ENCODE results near the gene CDCA3. TPM values are rescaled to one million over a fixed set of nuclear protein-coding genes. Genes with fewer than 3 reads are reported as not detected.
"Not testable (repeated sequence)": the region's sequence is repeated elsewhere in the genome, so short reads cannot be mapped to it uniquely, and the experiment has no call there.

CDCA3 gene
- total and polyA plus RNA-seq, 2 donors (not counting 1 experiment from before 2014, with no cell fraction given), result 1.6 to 2.3 TPM

DNA sequence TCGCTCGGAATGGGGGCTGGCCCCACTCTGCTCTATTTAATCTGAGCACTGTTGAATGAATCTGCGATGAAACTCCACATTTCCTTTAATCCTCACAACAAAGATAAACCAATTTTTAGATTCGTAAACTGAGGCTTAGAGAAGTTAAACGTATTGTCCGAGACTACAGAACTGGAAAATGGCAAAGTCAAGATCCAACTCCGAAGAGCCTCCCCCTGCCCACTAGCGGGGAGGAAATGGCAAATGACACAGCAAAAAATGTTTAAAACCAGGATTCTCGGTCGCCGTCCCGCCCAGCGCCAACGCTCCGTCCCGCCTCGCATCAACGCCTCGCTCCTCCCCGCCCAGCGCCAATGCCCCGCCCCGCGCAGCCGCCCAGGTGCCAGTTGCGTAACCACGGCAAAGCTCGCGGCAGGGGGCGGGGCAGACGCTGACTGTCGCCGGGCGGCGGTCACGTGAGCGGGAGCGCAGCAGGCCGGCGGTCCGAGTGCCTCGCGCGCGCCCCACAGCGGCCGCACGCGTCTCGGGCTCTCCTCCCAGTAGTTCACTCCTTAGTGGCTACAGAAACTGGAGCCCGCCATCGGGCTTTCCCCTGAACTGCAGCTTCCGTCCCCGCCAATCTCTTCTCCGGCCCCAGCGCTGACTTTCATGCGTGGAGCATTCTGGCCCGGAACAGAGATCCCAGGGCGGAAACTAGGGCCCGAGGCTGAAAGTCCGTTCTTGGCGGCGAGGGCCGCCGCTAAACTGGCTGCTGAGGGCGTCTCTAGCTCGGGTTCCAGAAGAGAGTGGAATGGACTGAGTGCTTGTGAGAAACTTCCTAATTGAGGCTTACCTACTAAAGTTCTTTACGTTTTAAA, 39.9 kb upstream of the CDCA3 start:
- Histone ChIP-seq H3K27me3 (replicated peaks in 1 of 4; ENCODE audit: control extremely low read depth in 1 of 4, control insufficient read depth in 3 of 4, insufficient read depth in 4 of 4, low read length in 3 of 4) (no peaks in the 10 kb centered on the region), H3K4me2 (replicated peaks; ENCODE audit: low read depth, low read length, poor library complexity, severe bottlenecking) (peak overlapping the region; percentile 75), H3K4me3 (ENCODE audit: control extremely low read depth in 1 of 5, extremely low read depth in 1 of 5, insufficient read depth in 1 of 5, low read depth in 2 of 5, low read length in 4 of 5) (peak overlapping the region; percentile 61 to 79 (median 76)), H3K36me3 (replicated peaks in 1 of 2; ENCODE audit: control extremely low read depth in 1 of 2, control insufficient read depth in 1 of 2, extremely low read depth in 1 of 2, insufficient read depth in 2 of 2, low read length in 1 of 2) (no peaks in the 10 kb centered on the region), H3K9ac (ENCODE audit: low read length) (peak overlapping the region; percentile 68), H4K20me1 (ENCODE audit: control insufficient read depth, insufficient read depth, low read length, poor library complexity, severe bottlenecking) (no peaks in the 10 kb centered on the region), H2AFZ (ENCODE audit: insufficient read depth, low read depth, low read length, poor library complexity, severe bottlenecking) (peak overlapping the region; percentile 79), H3K27ac (ENCODE audit: low read length in 2 of 2) (peak overlapping the region; percentile 93 to 94), H3K4me1 (ENCODE audit: control insufficient read depth in 2 of 2, insufficient read depth in 2 of 2, low read length in 2 of 2) (peaks cover 9 to 13% of the 10 kb centered on the region in 2 donors), H3K9me3 (ENCODE audit: control extremely low read depth in 1 of 3, control insufficient read depth in 2 of 3, insufficient read depth in 1 of 3, low read length in 2 of 3) (no peaks in the 10 kb centered on the region), H3K79me2 (ENCODE audit: control insufficient read depth, insufficient read depth, low read length) (peaks cover 4% of the 10 kb centered on the region)
- DNase-seq (peak; percentile 98), ATAC-seq (ENCODE audit: low read depth) (peak; percentile 95)
- WGBS (ENCODE audit: insufficient coverage), result 2% methylated on average over 62 of the region's 68 CpGs
- TF ChIP-seq EZH2 (IDR thresholded peaks at IDR 0.05; ENCODE audit: borderline replicate concordance, insufficient read depth, low read depth, low read length, poor library complexity, severe bottlenecking), result no peak
- TF ChIP-seq, protein P1, sequence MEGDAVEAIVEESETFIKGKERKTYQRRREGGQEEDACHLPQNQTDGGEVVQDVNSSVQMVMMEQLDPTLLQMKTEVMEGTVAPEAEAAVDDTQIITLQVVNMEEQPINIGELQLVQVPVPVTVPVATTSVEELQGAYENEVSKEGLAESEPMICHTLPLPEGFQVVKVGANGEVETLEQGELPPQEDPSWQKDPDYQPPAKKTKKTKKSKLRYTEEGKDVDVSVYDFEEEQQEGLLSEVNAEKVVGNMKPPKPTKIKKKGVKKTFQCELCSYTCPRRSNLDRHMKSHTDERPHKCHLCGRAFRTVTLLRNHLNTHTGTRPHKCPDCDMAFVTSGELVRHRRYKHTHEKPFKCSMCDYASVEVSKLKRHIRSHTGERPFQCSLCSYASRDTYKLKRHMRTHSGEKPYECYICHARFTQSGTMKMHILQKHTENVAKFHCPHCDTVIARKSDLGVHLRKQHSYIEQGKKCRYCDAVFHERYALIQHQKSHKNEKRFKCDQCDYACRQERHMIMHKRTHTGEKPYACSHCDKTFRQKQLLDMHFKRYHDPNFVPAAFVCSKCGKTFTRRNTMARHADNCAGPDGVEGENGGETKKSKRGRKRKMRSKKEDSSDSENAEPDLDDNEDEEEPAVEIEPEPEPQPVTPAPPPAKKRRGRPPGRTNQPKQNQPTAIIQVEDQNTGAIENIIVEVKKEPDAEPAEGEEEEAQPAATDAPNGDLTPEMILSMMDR (IDR thresholded peaks at IDR 0.05), result peak; percentile 90
- H3K9me3 Mint-ChIP-seq (ENCODE audit: insufficient read depth), result no peaks in the 10 kb centered on the region
- intact Hi-C loops (cut with micrococcal nuclease), result loop anchor here (1.0 kb wide), 8 partner anchors 13 to 138 kb away; partner anchors contain the start of genes EMG1, LPCAT3, LRRC23 and MLF2
- H3K27ac Mint-ChIP-seq, result peak overlapping the region; percentile 91
- peak overlapping the region; percentile 87 for H3K4me3 Mint-ChIP-seq
- H3K27me3 Mint-ChIP-seq, result no peaks in the 10 kb centered on the region
- ChIA-PET POLR2A (interaction anchor here (0.6 to 1.6 kb wide), 13 partner anchors 9 to 78 kb away, joined by 3 to 30 read pairs (median 4); partner anchors contain the start of genes C12orf57, CDCA3, ENO2 and RNU7-1), CTCF (interaction anchor here (0.7 to 2.7 kb wide), 26 partner anchors 9 to 338 kb away, joined by 3 to 77 read pairs (median 5); partner anchors contain the start of genes C12orf57, CDCA3, ENO2 and LPCAT3)
- peaks cover 15% of the 10 kb centered on the region for H3K4me1 Mint-ChIP-seq

DNA sequence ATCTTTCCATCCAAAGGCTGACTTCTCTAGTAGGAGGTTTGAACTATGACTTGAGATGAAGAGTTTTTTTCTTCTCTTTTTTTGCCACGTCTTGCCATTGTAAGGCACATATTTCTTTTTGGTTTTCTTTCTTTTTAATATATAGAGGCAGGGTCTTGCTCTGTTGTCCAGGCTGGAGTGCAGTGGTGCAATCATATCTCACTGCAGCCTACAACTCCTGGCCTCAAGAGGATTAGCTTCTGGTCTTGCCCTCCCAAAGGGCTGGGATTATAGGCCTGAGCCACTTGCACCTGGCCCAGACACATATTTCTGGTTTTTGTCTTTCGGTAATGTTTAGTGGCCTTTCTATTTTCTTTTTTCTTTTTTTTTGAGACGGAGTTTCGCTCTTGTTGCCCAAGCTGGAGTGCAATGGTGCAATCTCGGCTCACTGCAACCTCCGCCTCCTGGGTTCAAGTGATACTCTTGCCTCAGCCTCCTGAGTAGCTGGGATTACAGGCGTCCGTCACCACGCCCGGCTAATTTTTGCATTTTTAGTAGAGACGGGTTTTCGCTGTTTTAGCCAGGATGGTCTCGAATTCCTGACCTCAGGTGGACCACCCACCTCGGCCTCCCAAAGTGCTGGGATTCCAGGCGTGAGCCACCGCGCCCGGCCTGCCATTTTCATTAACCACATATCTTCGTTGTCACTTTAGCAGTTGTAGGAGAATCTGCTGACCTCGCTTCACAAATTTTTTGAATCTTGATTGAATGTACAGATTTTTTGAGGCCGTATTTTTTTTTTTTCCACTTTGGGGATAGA, 38.9 kb upstream of the CDCA3 start:
- peaks cover 9 to 13% of the 10 kb centered on the region in 2 donors for H3K4me1 ChIP-seq (ENCODE audit: control insufficient read depth in 2 of 2, insufficient read depth in 2 of 2, low read length in 2 of 2)
- peak overlapping the region; percentile 91 for H3K27ac Mint-ChIP-seq
- H3K9me3 ChIP-seq (ENCODE audit: control extremely low read depth in 1 of 3, control insufficient read depth in 2 of 3, insufficient read depth in 1 of 3, low read length in 2 of 3); CTCF ChIA-PET; intact Hi-C loops (cut with micrococcal nuclease); H3K9me3 Mint-ChIP-seq (ENCODE audit: insufficient read depth); DNase-seq; H3K27ac ChIP-seq (ENCODE audit: low read length in 2 of 2); H4K20me1 ChIP-seq (ENCODE audit: control insufficient read depth, insufficient read depth, low read length, poor library complexity, severe bottlenecking); H3K9ac ChIP-seq (ENCODE audit: low read length); H3K27me3 ChIP-seq (replicated peaks in 1 of 4; ENCODE audit: control extremely low read depth in 1 of 4, control insufficient read depth in 3 of 4, insufficient read depth in 4 of 4, low read length in 3 of 4); ATAC-seq (ENCODE audit: low read depth); H3K79me2 ChIP-seq (ENCODE audit: control insufficient read depth, insufficient read depth, low read length); H3K36me3 ChIP-seq (replicated peaks in 1 of 2; ENCODE audit: control extremely low read depth in 1 of 2, control insufficient read depth in 1 of 2, extremely low read depth in 1 of 2, insufficient read depth in 2 of 2, low read length in 1 of 2); H3K4me3 ChIP-seq (ENCODE audit: control extremely low read depth in 1 of 5, extremely low read depth in 1 of 5, insufficient read depth in 1 of 5, low read depth in 2 of 5, low read length in 4 of 5); H3K27me3 Mint-ChIP-seq: not testable (repeated sequence)
- peaks cover 15% of the 10 kb centered on the region for H3K4me1 Mint-ChIP-seq
- peak overlapping the region; percentile 74 for H2AFZ ChIP-seq (ENCODE audit: insufficient read depth, low read depth, low read length, poor library complexity, severe bottlenecking)
- peak overlapping the region; percentile 75 for H3K4me2 ChIP-seq (replicated peaks; ENCODE audit: low read depth, low read length, poor library complexity, severe bottlenecking)
- peak overlapping the region; percentile 87 for H3K4me3 Mint-ChIP-seq
- WGBS (ENCODE audit: insufficient coverage), result 93% methylated on average over 12 of the region's 21 CpGs
- POLR2A ChIA-PET, result interaction anchor here (1.3 kb wide), 1 partner anchor 16 kb away, joined by 3 read pairs; no protein-coding TSS in a partner anchor

DNA sequence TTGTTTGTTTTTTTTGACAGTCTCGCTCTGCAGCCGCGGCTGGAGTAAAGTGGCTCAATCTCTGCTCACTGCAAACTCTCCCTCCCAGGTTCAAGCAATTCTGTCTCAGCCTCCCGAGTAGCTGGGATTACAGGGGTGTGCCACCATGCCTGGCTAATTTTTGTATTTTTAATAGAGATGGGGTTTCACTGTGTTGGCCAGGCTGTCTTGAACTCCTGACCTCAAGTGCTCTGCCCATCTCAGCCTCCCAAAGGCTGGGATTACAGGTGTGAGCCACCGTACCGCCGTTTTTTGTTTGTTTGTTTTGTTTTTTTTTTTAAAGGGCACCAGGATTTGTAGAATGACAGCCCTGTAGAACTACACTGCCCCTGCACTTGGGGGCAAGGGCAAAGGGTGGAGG, 37.7 kb upstream of the CDCA3 start:
- H3K4me2 ChIP-seq (replicated peaks; ENCODE audit: low read depth, low read length, poor library complexity, severe bottlenecking); H3K4me3 Mint-ChIP-seq; H3K79me2 ChIP-seq (ENCODE audit: control insufficient read depth, insufficient read depth, low read length); DNase-seq; ATAC-seq (ENCODE audit: low read depth); intact Hi-C loops (cut with micrococcal nuclease); H3K36me3 ChIP-seq (replicated peaks in 1 of 2; ENCODE audit: control extremely low read depth in 1 of 2, control insufficient read depth in 1 of 2, extremely low read depth in 1 of 2, insufficient read depth in 2 of 2, low read length in 1 of 2); H3K9me3 Mint-ChIP-seq (ENCODE audit: insufficient read depth); H2AFZ ChIP-seq (ENCODE audit: insufficient read depth, low read depth, low read length, poor library complexity, severe bottlenecking); H4K20me1 ChIP-seq (ENCODE audit: control insufficient read depth, insufficient read depth, low read length, poor library complexity, severe bottlenecking); H3K27ac ChIP-seq (ENCODE audit: low read length in 2 of 2); H3K27me3 Mint-ChIP-seq; H3K9ac ChIP-seq (ENCODE audit: low read length); H3K4me3 ChIP-seq (ENCODE audit: control extremely low read depth in 1 of 5, extremely low read depth in 1 of 5, insufficient read depth in 1 of 5, low read depth in 2 of 5, low read length in 4 of 5); H3K9me3 ChIP-seq (ENCODE audit: control extremely low read depth in 1 of 3, control insufficient read depth in 2 of 3, insufficient read depth in 1 of 3, low read length in 2 of 3); CTCF ChIA-PET; H3K27me3 ChIP-seq (replicated peaks in 1 of 4; ENCODE audit: control extremely low read depth in 1 of 4, control insufficient read depth in 3 of 4, insufficient read depth in 4 of 4, low read length in 3 of 4); H3K27ac Mint-ChIP-seq: not testable (repeated sequence)
- peaks cover 9 to 13% of the 10 kb centered on the region in 2 donors for H3K4me1 ChIP-seq (ENCODE audit: control insufficient read depth in 2 of 2, insufficient read depth in 2 of 2, low read length in 2 of 2)
- peaks cover 15% of the 10 kb centered on the region for H3K4me1 Mint-ChIP-seq
- WGBS (ENCODE audit: insufficient coverage), result 89% methylated on average over 4 of the region's 7 CpGs
- POLR2A ChIA-PET, result interaction anchor here (0.5 kb wide), 1 partner anchor 254 kb away, joined by 3 read pairs; no protein-coding TSS in a partner anchor

All from B cell (primary cell).